Type B pancreatic cell (in vitro differentiated cells): Measurements from ENCODE around the gene CSNK2B. TPM values are rescaled to one million over a fixed set of nuclear protein-coding genes. Genes with fewer than 3 reads are reported as not detected.

Source experiments
- DNase-seq: peaks from one replicate; pipeline ENCODE4 v3.0.0; 2021; ENCODE audit warnings: mixed read lengths; ENCODE audit not compliant: unreplicated experiment; ENCODE audit errors: extremely low spot score
- H3K27ac Mint-ChIP-seq: 2 replicates; pipeline ENCODE4 v1.8.0; 2021; ENCODE audit warnings: mild to moderate bottlenecking, mixed read lengths
- H3K27me3 Mint-ChIP-seq: 2 replicates; pipeline ENCODE4 v1.8.0; 2021; ENCODE audit warnings: mixed read lengths
- H3K36me3 Mint-ChIP-seq: 2 replicates; pipeline ENCODE4 v1.8.0; 2021; ENCODE audit warnings: mixed read lengths
- H3K4me1 Mint-ChIP-seq: one replicate; pipeline ENCODE4 v1.8.0; 2021; ENCODE audit warnings: mixed read lengths; ENCODE audit not compliant: unreplicated experiment
- H3K4me3 Mint-ChIP-seq: 2 replicates; pipeline ENCODE4 v1.8.0; 2021; ENCODE audit warnings: mild to moderate bottlenecking, mixed read lengths
- H3K9me3 Mint-ChIP-seq: 2 replicates; pipeline ENCODE4 v1.8.0; 2021; ENCODE audit warnings: mixed read lengths
- total RNA-seq: library from RNA; stranded (reverse); gene quantifications from 2 replicates; pipeline ENCODE4 v1.2.1, GENCODE V29; 2021; ENCODE audit warnings: low replicate concordance
- TF ChIP-seq, protein P1 (sequence below): fragments of 200-600 bp; sonication (generic); conservative IDR thresholded peaks from 2 replicates; pipeline ENCODE4 v1.5.0; 2021; ENCODE audit warnings: antibody characterized with exemption, mild to moderate bottlenecking

CSNK2B gene
- total RNA-seq, 1 donor from 2014 or later: 175 TPM

GRCh38 chr6:31676904-31677303 is 11.0 kb downstream of the CSNK2B start:
- Mint-ChIP-seq H3K27ac (no peak overlapping the region), H3K4me1 (peaks cover 13% of the 10 kb centered on the region), H3K9me3 (no peaks in the 10 kb centered on the region), H3K4me3 (no peak overlapping the region), H3K27me3 (no peaks in the 10 kb centered on the region), H3K36me3 (peaks cover 3% of the 10 kb centered on the region)
- DNase-seq: no peak
- TF ChIP-seq, protein P1, sequence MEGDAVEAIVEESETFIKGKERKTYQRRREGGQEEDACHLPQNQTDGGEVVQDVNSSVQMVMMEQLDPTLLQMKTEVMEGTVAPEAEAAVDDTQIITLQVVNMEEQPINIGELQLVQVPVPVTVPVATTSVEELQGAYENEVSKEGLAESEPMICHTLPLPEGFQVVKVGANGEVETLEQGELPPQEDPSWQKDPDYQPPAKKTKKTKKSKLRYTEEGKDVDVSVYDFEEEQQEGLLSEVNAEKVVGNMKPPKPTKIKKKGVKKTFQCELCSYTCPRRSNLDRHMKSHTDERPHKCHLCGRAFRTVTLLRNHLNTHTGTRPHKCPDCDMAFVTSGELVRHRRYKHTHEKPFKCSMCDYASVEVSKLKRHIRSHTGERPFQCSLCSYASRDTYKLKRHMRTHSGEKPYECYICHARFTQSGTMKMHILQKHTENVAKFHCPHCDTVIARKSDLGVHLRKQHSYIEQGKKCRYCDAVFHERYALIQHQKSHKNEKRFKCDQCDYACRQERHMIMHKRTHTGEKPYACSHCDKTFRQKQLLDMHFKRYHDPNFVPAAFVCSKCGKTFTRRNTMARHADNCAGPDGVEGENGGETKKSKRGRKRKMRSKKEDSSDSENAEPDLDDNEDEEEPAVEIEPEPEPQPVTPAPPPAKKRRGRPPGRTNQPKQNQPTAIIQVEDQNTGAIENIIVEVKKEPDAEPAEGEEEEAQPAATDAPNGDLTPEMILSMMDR: no peak

DNA sequence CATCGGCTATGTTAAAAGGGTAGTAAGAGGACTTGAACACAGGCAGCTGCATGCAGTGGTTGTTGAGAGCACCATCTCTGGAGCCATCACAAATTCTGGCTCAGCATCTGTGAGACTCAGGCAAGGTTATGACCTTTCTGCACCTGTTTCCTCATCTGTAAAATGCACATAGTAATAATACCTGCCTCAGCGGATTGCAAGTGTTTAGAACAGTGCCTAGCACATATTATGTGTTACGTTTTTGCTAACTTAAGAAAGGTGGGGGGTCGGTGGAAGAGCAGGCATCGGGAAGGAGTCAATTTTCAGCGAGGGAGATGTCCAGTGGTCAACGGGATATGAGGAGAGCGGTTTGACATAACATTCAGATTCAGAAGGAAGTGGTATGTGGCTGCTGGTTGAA is 12.1 kb downstream of the CSNK2B start:
- Mint-ChIP-seq H3K27me3 (no peaks in the 10 kb centered on the region), H3K4me3 (no peak overlapping the region), H3K27ac (no peak overlapping the region), H3K4me1 (peaks cover 13% of the 10 kb centered on the region), H3K36me3 (no peaks in the 10 kb centered on the region), H3K9me3 (no peaks in the 10 kb centered on the region)
- TF ChIP-seq, protein P1: no peak
- DNase-seq: no peak

GRCh38 chr6:31680226-31681134 is 14.6 kb downstream of the CSNK2B start, which contains the start of gene LY6G5C:
TSS of gene LY6G5C (minus strand) at chr6:31681067. CDS start at chr6:31680373, 694 bp downstream.
- TF ChIP-seq, protein P1: peak; percentile 82
- Mint-ChIP-seq H3K9me3 (no peaks in the 10 kb centered on the region), H3K27me3 (no peaks in the 10 kb centered on the region), H3K27ac (peak within 1 kb of the TSS; percentile 77), H3K4me1 (peaks cover 20% of the 10 kb centered on the region), H3K4me3 (peak within 1 kb of the TSS; percentile 87), H3K36me3 (no peaks in the 10 kb centered on the region)
- DNase-seq: peak; percentile 85

DNA sequence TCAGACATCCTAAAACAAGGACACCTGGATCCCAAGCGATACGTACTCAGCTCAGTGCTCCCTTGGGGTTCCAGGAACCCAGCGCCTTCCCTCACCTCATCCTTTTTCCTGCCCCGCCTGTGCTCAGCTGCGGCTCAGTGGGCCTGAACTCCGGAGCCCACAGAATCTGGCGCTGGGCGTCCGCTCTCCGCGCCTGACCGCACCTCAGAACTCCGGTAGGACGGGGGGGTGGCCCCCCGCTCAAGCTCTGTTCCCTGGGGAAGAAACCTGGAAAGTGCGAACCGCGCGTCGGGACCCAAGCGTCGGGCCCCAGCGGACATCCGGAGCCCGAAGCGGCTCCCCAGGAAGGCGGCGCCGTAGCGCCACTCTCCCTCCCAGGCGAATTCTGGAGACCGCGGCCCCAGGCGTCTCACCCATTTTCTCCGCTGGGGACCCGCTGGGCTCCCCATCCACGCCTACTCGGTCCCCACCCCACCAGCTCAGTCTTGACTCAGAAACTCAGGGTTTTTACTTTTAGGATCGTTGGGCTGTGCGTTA is 15.3 kb downstream of the CSNK2B start:
- TF ChIP-seq, protein P1: peak; percentile 18
- H3K27ac Mint-ChIP-seq: peak overlapping the region; percentile 77
- peaks cover 20% of the 10 kb centered on the region for H3K4me1 Mint-ChIP-seq
- H3K9me3 Mint-ChIP-seq: no peaks in the 10 kb centered on the region
- H3K27me3 Mint-ChIP-seq: no peaks in the 10 kb centered on the region
- H3K4me3 Mint-ChIP-seq: peak overlapping the region; percentile 87
- no peak for DNase-seq
- H3K36me3 Mint-ChIP-seq: peaks cover 2% of the 10 kb centered on the region

DNA sequence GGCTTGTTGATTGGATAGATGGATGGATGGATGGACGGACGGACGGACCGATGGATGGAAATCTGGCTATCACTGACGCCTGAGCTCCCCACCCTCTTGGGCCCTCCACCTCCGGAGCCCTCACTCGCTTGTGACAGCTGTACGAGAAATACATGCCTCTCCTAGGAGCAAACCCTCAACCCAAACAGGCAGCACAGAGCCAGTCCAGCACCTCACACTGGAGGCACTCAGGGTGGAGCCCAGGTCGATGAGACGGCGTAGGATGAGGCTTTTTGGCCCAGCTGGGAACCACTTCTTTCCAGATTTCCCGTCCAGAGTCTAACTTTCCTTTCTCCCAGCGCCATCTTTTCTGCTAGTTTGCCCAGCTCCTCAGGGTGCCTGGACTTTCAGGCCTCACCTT is 17.7 kb downstream of the CSNK2B start:
- Mint-ChIP-seq H3K4me1 (peaks cover 20% of the 10 kb centered on the region), H3K27ac (peak overlapping the region; percentile 95), H3K27me3 (no peaks in the 10 kb centered on the region), H3K36me3 (peaks cover 5% of the 10 kb centered on the region), H3K4me3 (peak overlapping the region; percentile 87), H3K9me3 (no peaks in the 10 kb centered on the region)
- DNase-seq: no peak
- TF ChIP-seq, protein P1: no peak
